NCI-H1105 (cell line): ENCODE results near the gene MIEN1.
A peak's percentile ranks its signal among the peaks of the same experiment; 100 is the strongest.
"Not testable (repeated sequence)": the region's sequence is repeated elsewhere in the genome, so short reads cannot be mapped to it uniquely, and the experiment has no call there.

Experiments
- DNase-seq: peaks from one replicate; lab custom pipeline; 2025; lab: John Stamatoyannopoulos, UW

The MIEN1 gene

GRCh38 chr17:39739885-39740356 lies 9.6 kb upstream of the MIEN1 start:
- no peak for DNase-seq

- peak; percentile 49 for DNase-seq
Measured at GRCh38 chr17:39738983-39739884, 8.9 kb upstream of the MIEN1 start.

GRCh38 chr17:39738568-39738901 lies 8.2 kb upstream of the MIEN1 start:
- peak; percentile 46 for DNase-seq

DNA sequence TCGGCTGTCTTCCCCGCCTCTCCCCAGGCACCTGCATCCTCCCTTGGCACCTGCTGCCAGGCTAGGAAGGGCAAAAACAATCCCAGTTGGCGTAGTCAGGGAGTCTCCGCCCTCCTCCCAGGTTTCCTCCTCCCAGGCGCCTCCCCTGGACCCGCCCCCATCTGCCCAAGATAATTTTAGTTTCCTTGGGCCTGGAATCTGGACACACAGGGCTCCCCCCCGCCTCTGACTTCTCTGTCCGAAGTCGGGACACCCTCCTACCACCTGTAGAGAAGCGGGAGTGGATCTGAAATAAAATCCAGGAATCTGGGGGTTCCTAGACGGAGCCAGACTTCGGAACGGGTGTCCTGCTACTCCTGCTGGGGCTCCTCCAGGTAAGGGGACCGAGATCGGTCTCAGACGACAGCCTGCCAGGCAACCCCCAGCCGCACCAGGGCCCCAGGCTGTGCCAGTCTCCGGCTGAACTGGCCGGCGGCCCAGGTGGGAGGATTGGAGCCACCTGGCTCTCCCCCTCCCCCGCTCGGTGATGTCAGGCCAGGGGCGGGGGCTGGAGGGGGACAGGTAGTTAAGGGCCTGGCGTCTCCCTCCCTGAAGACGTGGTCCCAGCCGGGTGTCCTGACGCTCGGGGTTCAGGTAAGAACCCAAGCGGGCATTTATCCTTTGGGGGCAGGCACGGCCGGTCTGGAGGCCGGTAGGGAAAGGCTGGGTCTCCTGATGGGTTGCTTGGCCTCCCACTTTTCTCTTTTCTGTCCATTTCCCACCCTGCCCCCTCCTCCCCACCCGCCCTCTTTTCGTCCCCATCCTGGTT lies 7.6 kb upstream of the MIEN1 start, which contains the start of gene GRB7:
Gene GRB7, plus strand, starts transcription at position 179 of the 808 bp plus-strand sequence. CDS start 4,364 bp downstream, outside the sequence.
- DNase-seq, result peak; percentile 86

DNA sequence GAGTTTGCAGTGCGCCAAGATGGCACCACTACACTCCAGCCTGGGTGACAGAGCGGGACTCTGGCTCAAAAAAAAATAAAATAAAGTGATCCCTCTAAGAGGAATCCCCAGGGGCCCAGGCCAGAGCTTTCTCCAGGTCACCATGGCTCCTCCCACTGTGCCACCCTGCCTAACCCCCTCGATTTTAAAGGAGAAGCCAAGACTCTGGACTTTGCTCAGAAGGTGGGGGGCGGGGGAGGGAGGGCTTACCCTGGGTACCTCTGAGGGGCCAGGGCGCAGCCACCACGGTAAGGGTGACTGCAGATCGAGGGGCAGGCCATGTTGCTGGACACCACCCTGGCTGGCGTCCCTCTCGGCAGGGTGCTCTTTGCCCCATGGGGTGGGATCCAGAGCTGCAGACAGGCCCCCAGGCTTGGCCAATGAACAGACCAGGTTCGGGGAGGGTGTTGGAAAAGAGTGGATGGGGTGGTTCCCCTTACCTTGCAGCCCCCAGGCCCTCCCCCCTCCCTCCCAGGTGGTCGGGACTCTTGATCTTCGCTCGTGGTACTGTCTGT lies 7.0 kb upstream of the MIEN1 start:
- no peak for DNase-seq

- DNase-seq, result no peak
Measured at GRCh38 chr17:39736319-39737165, 6.2 kb upstream of the MIEN1 start.

GRCh38 chr17:39735882-39736281 lies 5.5 kb upstream of the MIEN1 start:
- no peak for DNase-seq

GRCh38 chr17:39732586-39732985 lies 2.3 kb upstream of the MIEN1 start:
- DNase-seq, result no peak

GRCh38 chr17:39729280-39729851 lies 966 bp downstream of the MIEN1 start:
- DNase-seq, result no peak

GRCh38 chr17:39727556-39727955 lies 2.8 kb downstream of the MIEN1 start:
- DNase-seq, result no peak

DNA sequence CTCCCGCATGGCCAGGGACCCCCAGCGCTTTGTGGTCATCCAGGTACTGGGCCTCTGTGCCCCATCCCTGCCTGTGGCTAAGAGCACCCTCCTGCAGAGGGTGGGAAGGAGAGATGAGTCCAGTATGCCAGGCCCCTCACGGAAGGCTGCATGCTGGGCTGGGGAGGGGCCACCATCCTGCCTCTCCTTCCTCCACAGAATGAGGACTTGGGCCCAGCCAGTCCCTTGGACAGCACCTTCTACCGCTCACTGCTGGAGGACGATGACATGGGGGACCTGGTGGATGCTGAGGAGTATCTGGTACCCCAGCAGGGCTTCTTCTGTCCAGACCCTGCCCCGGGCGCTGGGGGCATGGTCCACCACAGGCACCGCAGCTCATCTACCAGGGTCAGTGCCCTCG lies 3.7 kb downstream of the MIEN1 start:
- DNase-seq, result no peak

DNA sequence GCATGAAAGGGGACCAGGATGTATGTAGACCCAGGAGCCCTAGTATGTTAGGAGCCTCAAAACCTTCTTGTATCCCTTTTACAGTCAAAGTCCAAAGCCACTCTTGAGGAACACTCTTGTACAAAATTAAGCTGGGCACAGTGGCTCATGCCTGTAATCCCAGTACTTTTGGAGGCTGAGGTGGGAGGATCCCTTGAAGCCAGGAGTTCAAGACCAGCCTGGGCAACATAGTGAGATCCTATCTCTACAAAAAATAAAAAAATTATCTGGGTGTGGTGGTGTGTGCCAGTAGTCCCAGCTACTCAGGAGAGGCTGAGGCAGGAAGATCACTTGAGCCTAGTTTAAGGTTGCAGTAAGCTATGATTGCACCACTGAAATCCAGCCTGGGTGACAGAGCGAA lies 4.4 kb downstream of the MIEN1 start:
- DNase-seq, result not testable (repeated sequence)

GRCh38 chr17:39724731-39725130 lies 5.6 kb downstream of the MIEN1 start:
- no peak for DNase-seq

GRCh38 chr17:39722965-39723848 lies 7.1 kb downstream of the MIEN1 start:
- no peak for DNase-seq

GRCh38 chr17:39722104-39722503 lies 8.2 kb downstream of the MIEN1 start:
- no peak for DNase-seq

GRCh38 chr17:39719563-39720355 lies 10.6 kb downstream of the MIEN1 start:
- no peak for DNase-seq

DNA sequence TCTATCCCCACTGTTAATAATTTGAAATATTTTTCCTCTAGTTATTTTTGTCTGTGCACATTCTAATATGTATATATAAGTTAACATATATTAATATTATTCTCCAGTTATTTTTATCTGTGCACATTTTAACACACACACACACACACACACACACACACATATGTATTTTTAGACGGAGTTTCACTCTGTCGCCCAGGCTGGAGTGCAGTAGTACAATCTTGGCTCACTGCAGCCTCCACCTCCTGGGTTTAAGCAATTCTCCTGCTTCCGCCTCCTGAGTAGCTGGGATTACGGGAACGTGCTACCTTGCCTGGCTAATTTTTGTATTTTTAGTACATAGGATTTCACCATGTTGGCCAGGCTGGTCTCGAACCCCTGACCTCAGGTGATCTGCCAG lies 12.7 kb downstream of the MIEN1 start:
- no peak for DNase-seq

DNA sequence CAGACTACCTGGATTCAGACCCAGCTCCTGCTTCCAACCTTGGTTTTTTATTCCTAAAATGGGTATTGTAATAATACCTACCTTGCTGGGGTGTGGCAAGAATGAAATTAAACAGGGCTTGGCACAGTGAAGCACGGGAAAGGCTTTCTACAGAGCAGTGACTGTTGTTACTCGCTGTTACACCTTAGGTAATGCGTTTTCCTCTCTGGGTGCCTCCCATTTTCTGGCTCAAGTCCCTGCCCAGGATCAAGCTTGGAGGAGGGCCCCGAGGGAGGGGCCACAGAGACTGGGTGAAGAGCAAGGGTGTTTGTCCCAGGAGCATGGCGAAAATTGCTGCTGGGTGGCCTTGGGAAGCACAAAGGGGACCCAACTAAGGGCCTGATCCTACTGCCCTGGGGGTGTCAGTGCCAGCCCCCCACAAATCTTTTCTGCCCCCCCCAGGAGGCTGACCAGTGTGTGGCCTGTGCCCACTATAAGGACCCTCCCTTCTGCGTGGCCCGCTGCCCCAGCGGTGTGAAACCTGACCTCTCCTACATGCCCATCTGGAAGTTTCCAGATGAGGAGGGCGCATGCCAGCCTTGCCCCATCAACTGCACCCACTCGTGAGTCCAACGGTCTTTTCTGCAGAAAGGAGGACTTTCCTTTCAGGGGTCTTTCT lies 13.3 kb downstream of the MIEN1 start:
- no peak for DNase-seq
